OCI-LY3 (cell line): ENCODE data around the gene PLCB1.

Experiments
- H2AFZ ChIP-seq: fragments of 200-600, 300-600 bp; shearing (Covaris generic); 2 replicates; pipeline ENCODE4 v1.6.0; 2014; ENCODE audit warnings: antibody characterized with exemption, low read depth, low read length
- H3K27ac ChIP-seq: fragments of 200-600, 300-600 bp; sonication (generic); 2 replicates; pipeline ENCODE4 v1.5.1; 2014; ENCODE audit warnings: mild to moderate bottlenecking, low read length, moderate library complexity, mixed read lengths
- H3K27me3 ChIP-seq: fragments of 200-600, 300-600 bp; sonication (generic); 2 replicates; pipeline ENCODE4 v1.6.1; 2014; ENCODE audit warnings: low read depth, low read length, mixed read lengths
- H3K36me3 ChIP-seq: fragments of 200-600, 300-600 bp; sonication (generic); replicated peaks from 2 replicates; pipeline ENCODE3; 2014; ENCODE audit warnings: low read depth, low read length, mixed read lengths
- H3K4me1 ChIP-seq: fragments of 300-600, 200-600 bp; sonication (generic); 2 replicates; pipeline ENCODE4 v1.6.1; 2014; ENCODE audit warnings: low read length, mixed read lengths
- H3K4me2 ChIP-seq: fragments of 200-600, 300-600 bp; sonication (generic); 2 replicates; pipeline ENCODE4 v1.6.1; 2014; ENCODE audit warnings: low read length, mixed read lengths
- H3K4me3 ChIP-seq: fragments of 300-600, 200-600 bp; sonication (generic); 2 replicates; pipeline ENCODE4 v1.5.1; 2014; ENCODE audit warnings: antibody characterized with exemption, mild to moderate bottlenecking, low read length, moderate library complexity
- H3K79me2 ChIP-seq: fragments of 300-600, 200-600 bp; shearing (Covaris generic); 2 replicates; pipeline ENCODE4 v1.6.1; 2014; ENCODE audit warnings: mild to moderate bottlenecking, low read length, mixed read lengths
- H3K9ac ChIP-seq: fragments of 300-600, 200-600 bp; shearing (Covaris generic); 2 replicates; pipeline ENCODE4 v1.6.0; 2014; ENCODE audit warnings: mild to moderate bottlenecking, low read length, moderate library complexity
- H3K9me3 ChIP-seq: fragments of 200-600, 300-600 bp; shearing (Covaris generic); 2 replicates; pipeline ENCODE4 v1.6.1; 2014; ENCODE audit warnings: low read length, mixed read lengths; ENCODE audit not compliant: insufficient read depth
- H4K20me1 ChIP-seq: fragments of 200-600, 300-600 bp; sonication (generic); 2 replicates; pipeline ENCODE4 v1.6.1; 2016; ENCODE audit warnings: low read length, mixed read lengths; ENCODE audit not compliant: insufficient read depth
- CTCF ChIP-seq: fragments of 200-600, 300-600 bp; sonication (generic); IDR thresholded peaks from 2 replicates; pipeline ENCODE4 v1.5.1; 2014; ENCODE audit warnings: antibody characterized with exemption, low read length, low read depth
- EZH2phosphoT487 ChIP-seq: fragments of 200-600 bp; shearing (Covaris generic); IDR thresholded peaks from 2 replicates; pipeline ENCODE4 v1.6.1; 2018; ENCODE audit warnings: antibody characterized with exemption, mixed run types, low read depth

Gene PLCB1

GRCh38 chr20:8579035-8579434 is 447.0 kb downstream of the PLCB1 start:
- Histone ChIP-seq H3K4me3 (no peak overlapping the region), H3K9me3 (no peaks in the 10 kb centered on the region), H3K27ac (no peak overlapping the region), H3K9ac (no peak overlapping the region), H3K4me1 (peaks cover 23% of the 10 kb centered on the region), H2AFZ (no peak overlapping the region), H3K27me3 (no peaks in the 10 kb centered on the region), H3K4me2 (no peak overlapping the region), H4K20me1 (no peaks in the 10 kb centered on the region), H3K79me2 (no peaks in the 10 kb centered on the region), H3K36me3 (no peaks in the 10 kb centered on the region)
- no peak for TF ChIP-seq EZH2phosphoT487
- no peak for TF ChIP-seq CTCF

GRCh38 chr20:8581446-8582183 is 449.5 kb downstream of the PLCB1 start:
- Histone ChIP-seq H3K36me3 (no peaks in the 10 kb centered on the region), H2AFZ (no peak overlapping the region), H3K9me3 (no peaks in the 10 kb centered on the region), H3K4me3 (no peak overlapping the region), H3K79me2 (no peaks in the 10 kb centered on the region), H3K27me3 (no peaks in the 10 kb centered on the region), H3K4me1 (peaks cover 45% of the 10 kb centered on the region), H3K4me2 (no peak overlapping the region), H3K9ac (no peak overlapping the region), H4K20me1 (no peaks in the 10 kb centered on the region), H3K27ac (no peak overlapping the region)
- no peak for TF ChIP-seq EZH2phosphoT487
- no peak for TF ChIP-seq CTCF

GRCh38 chr20:8583012-8583565 is 451.0 kb downstream of the PLCB1 start:
- Histone ChIP-seq H3K4me1 (peaks cover 60% of the 10 kb centered on the region), H3K4me3 (peak overlapping the region; percentile 44; the same call in 1 of the 2 replicates), H3K27ac (peak overlapping the region; percentile 71), H2AFZ (peak overlapping the region; percentile 78; the same call in 1 of the 2 replicates), H3K36me3 (no peaks in the 10 kb centered on the region), H3K4me2 (peak overlapping the region; percentile 67), H3K27me3 (no peaks in the 10 kb centered on the region), H3K79me2 (no peaks in the 10 kb centered on the region), H4K20me1 (no peaks in the 10 kb centered on the region), H3K9me3 (no peaks in the 10 kb centered on the region), H3K9ac (peak overlapping the region; percentile 47; the same call in 1 of the 2 replicates)
- TF ChIP-seq EZH2phosphoT487 (no peak), CTCF (no peak)

- Histone ChIP-seq H2AFZ (peak overlapping the region; percentile 78), H3K4me3 (peak overlapping the region; percentile 44), H3K4me1 (peaks cover 65% of the 10 kb centered on the region), H3K36me3 (no peaks in the 10 kb centered on the region), H3K27ac (peak overlapping the region; percentile 71), H3K27me3 (no peaks in the 10 kb centered on the region), H3K79me2 (no peaks in the 10 kb centered on the region), H3K9ac (peak overlapping the region; percentile 47; the same call in 1 of the 2 replicates), H4K20me1 (no peaks in the 10 kb centered on the region), H3K9me3 (no peaks in the 10 kb centered on the region), H3K4me2 (peak overlapping the region; percentile 67)
- TF ChIP-seq CTCF: no peak
- TF ChIP-seq EZH2phosphoT487: no peak
Measured at GRCh38 chr20:8583566-8584043, 451.5 kb downstream of the PLCB1 start.
